Measurements from ENCODE around the gene TNNT1.

Gene TNNT1

GRCh38 chr19:55178781-55179599 is 30.0 kb upstream of the TNNT1 start:
- TF ChIP-seq CTCF (IDR thresholded peaks at IDR 0.05; ENCODE audit: low read depth, low read length) (no peak), POLR2A (IDR thresholded peaks at IDR 0.05; ENCODE audit: extremely low read depth, insufficient read length) (no peak), MYC (IDR thresholded peaks at IDR 0.05; ENCODE audit: low read depth, low read length) (no peak), MAX (IDR thresholded peaks at IDR 0.05; ENCODE audit: low read depth, low read length) (no peak)
- DNase-seq (ENCODE audit: low read depth): peak; percentile 52
- H3K4me3 ChIP-seq (ENCODE audit: low read depth, low read length): no peak overlapping the region

GRCh38 chr19:55176076-55176475 is 27.1 kb upstream of the TNNT1 start:
- DNase-seq (ENCODE audit: low read depth): no peak
- TF ChIP-seq POLR2A (IDR thresholded peaks at IDR 0.05; ENCODE audit: extremely low read depth, insufficient read length) (no peak), MAX (IDR thresholded peaks at IDR 0.05; ENCODE audit: low read depth, low read length) (0 out of 2 replicates have a peak, but pooled peaks have one; percentile 27)
- H3K4me3 ChIP-seq (ENCODE audit: low read depth, low read length): no peak overlapping the region

- DNase-seq (ENCODE audit: low read depth): no peak
- H3K4me3 ChIP-seq (ENCODE audit: low read depth, low read length): no peak overlapping the region
- no peak for TF ChIP-seq MAX (IDR thresholded peaks at IDR 0.05; ENCODE audit: low read depth, low read length)
- TF ChIP-seq CTCF (IDR thresholded peaks at IDR 0.05; ENCODE audit: low read depth, low read length): no peak
- no peak for TF ChIP-seq POLR2A (IDR thresholded peaks at IDR 0.05; ENCODE audit: extremely low read depth, insufficient read length)
- no peak for TF ChIP-seq MYC (IDR thresholded peaks at IDR 0.05; ENCODE audit: low read depth, low read length)
Observed at GRCh38 chr19:55175117-55175867, 26.3 kb upstream of the TNNT1 start.

- no peak for DNase-seq (ENCODE audit: low read depth)
- H3K4me3 ChIP-seq (ENCODE audit: low read depth, low read length): no peak overlapping the region
- TF ChIP-seq MAX (IDR thresholded peaks at IDR 0.05; ENCODE audit: low read depth, low read length): no peak
Observed at GRCh38 chr19:55174425-55175116, 25.6 kb upstream of the TNNT1 start.

- no peak overlapping the region for H3K4me3 ChIP-seq (ENCODE audit: low read depth, low read length)
- DNase-seq (ENCODE audit: low read depth): no peak
- TF ChIP-seq MYC (IDR thresholded peaks at IDR 0.05; ENCODE audit: low read depth, low read length) (no peak), POLR2A (IDR thresholded peaks at IDR 0.05; ENCODE audit: extremely low read depth, insufficient read length) (no peak), CTCF (IDR thresholded peaks at IDR 0.05; ENCODE audit: low read depth, low read length) (no peak), MAX (IDR thresholded peaks at IDR 0.05; ENCODE audit: low read depth, low read length) (no peak)
Observed at GRCh38 chr19:55173714-55174409, 24.9 kb upstream of the TNNT1 start.

- no peak overlapping the region for H3K4me3 ChIP-seq (ENCODE audit: low read depth, low read length)
- TF ChIP-seq MYC (IDR thresholded peaks at IDR 0.05; ENCODE audit: low read depth, low read length): no peak
- no peak for TF ChIP-seq MAX (IDR thresholded peaks at IDR 0.05; ENCODE audit: low read depth, low read length)
- DNase-seq (ENCODE audit: low read depth): no peak
Observed at GRCh38 chr19:55173186-55173713, 24.2 kb upstream of the TNNT1 start.

All from NB4 (cell line).